Trophoblast cell (in vitro differentiated cells and primary cell): ENCODE data around the gene EAPP.
"Not testable (repeated sequence)": the region's sequence is repeated elsewhere in the genome, so short reads cannot be mapped to it uniquely, and the experiment has no call there.

ENCODE experiments used
- DNase-seq, 2 donors: peaks; one replicate each; pipeline ENCODE4 v3.0.0-alpha.2; 2016
- H2AFZ ChIP-seq: 2 replicates; pipeline ENCODE4 v1.6.1; 2013; ENCODE audit warnings: low read length, moderate library complexity, mild to moderate bottlenecking; ENCODE audit not compliant: insufficient read depth, poor library complexity
- H2AK5ac ChIP-seq: 2 replicates; pipeline ENCODE4 v1.6.1; 2013; ENCODE audit warnings: mild to moderate bottlenecking, low read length
- H2BK120ac ChIP-seq: 2 replicates; pipeline ENCODE4 v1.6.1; 2013; ENCODE audit warnings: low read length, mild to moderate bottlenecking, moderate library complexity; ENCODE audit not compliant: insufficient read depth, poor library complexity
- H2BK12ac ChIP-seq: 2 replicates; pipeline ENCODE4 v1.6.1; 2013; ENCODE audit warnings: mild to moderate bottlenecking, low read length, moderate library complexity
- H2BK5ac ChIP-seq: 2 replicates; pipeline ENCODE4 v1.6.1; 2013; ENCODE audit warnings: low read length, low read depth, moderate library complexity, mild to moderate bottlenecking; ENCODE audit not compliant: poor library complexity
- H3K14ac ChIP-seq: 2 replicates; pipeline ENCODE4 v1.6.1; 2013; ENCODE audit warnings: mild to moderate bottlenecking, low read length
- H3K18ac ChIP-seq: 2 replicates; pipeline ENCODE4 v1.6.1; 2013; ENCODE audit warnings: mild to moderate bottlenecking, low read length
- H3K23ac ChIP-seq: 2 replicates; pipeline ENCODE4 v1.6.1; 2013; ENCODE audit warnings: low read length
- H3K27ac ChIP-seq: 2 replicates; pipeline ENCODE4 v1.5.1; 2013; ENCODE audit warnings: low read depth, mild to moderate bottlenecking, inconsistent platforms, low read length, moderate library complexity
- H3K27me3 ChIP-seq: 2 replicates; pipeline ENCODE4 v1.6.1; 2013; ENCODE audit warnings: inconsistent platforms, mild to moderate bottlenecking, low read length, moderate library complexity; ENCODE audit not compliant: insufficient read depth
- H3K36me3 ChIP-seq, 2 experiments: 1 replicate in 1 of 2; 2 replicates in 1 of 2; pipeline ENCODE4 v1.6.1; 2013; ENCODE audit warnings: low read length in 2 of 2, mild to moderate bottlenecking in 2 of 2, moderate library complexity in 1 of 2; ENCODE audit not compliant: insufficient read depth in 2 of 2, control insufficient read depth in 1 of 2
- H3K4ac ChIP-seq: 2 replicates; pipeline ENCODE4 v1.6.1; 2013; ENCODE audit warnings: low read depth, mild to moderate bottlenecking, low read length, moderate library complexity
- H3K4me1 ChIP-seq, 2 experiments: 1 replicate in 1 of 2; 2 replicates in 1 of 2; pipeline ENCODE4 v1.6.1; 2013; ENCODE audit warnings: low read length in 2 of 2, mild to moderate bottlenecking in 2 of 2, moderate library complexity in 1 of 2; ENCODE audit not compliant: insufficient read depth in 2 of 2, control insufficient read depth in 1 of 2
- H3K4me2 ChIP-seq: 2 replicates; pipeline ENCODE4 v1.6.1; 2013; ENCODE audit warnings: inconsistent platforms, mild to moderate bottlenecking, low read length, moderate library complexity
- H3K4me3 ChIP-seq: 2 replicates; pipeline ENCODE4 v1.5.1; 2013; ENCODE audit warnings: mild to moderate bottlenecking, low read depth, low read length, inconsistent platforms
- H3K79me1 ChIP-seq: one replicate; pipeline ENCODE4 v1.6.1; 2013; ENCODE audit warnings: low read length
- H3K79me2 ChIP-seq: 2 replicates; pipeline ENCODE4 v1.6.1; 2013; ENCODE audit warnings: low read length, mild to moderate bottlenecking; ENCODE audit not compliant: control insufficient read depth, insufficient read depth, poor library complexity
- H3K9ac ChIP-seq: 2 replicates; pipeline ENCODE4 v1.6.1; 2013; ENCODE audit warnings: mild to moderate bottlenecking, low read length
- H3K9me3 ChIP-seq: 2 replicates; pipeline ENCODE4 v1.6.1; 2013; ENCODE audit warnings: low read depth, mild to moderate bottlenecking, control low read depth, inconsistent platforms, low read length; ENCODE audit not compliant: insufficient read depth
- H4K12ac ChIP-seq: 2 replicates; pipeline ENCODE4 v1.6.1; 2013; ENCODE audit warnings: low read depth, mild to moderate bottlenecking, low read length, moderate library complexity
- H4K8ac ChIP-seq: 2 replicates; pipeline ENCODE4 v1.6.1; 2013; ENCODE audit warnings: low read depth, mild to moderate bottlenecking, low read length, moderate library complexity
- H4K91ac ChIP-seq: one replicate; pipeline ENCODE4 v1.6.1; 2013; ENCODE audit warnings: low read depth, mild to moderate bottlenecking, low read length, moderate library complexity
- WGBS: extraction: QIAGEN DNeasy Blood & Tissue Kit; methylation state at CpG from one replicate; pipeline ENCODE4 v1.1.7; 2013; ENCODE audit warnings: missing lambda C conversion rate; ENCODE audit not compliant: insufficient read length, insufficient coverage; ENCODE audit errors: extremely low coverage; 5-methylcytosine and 5-hydroxymethylcytosine counted together

EAPP gene

GRCh38 chr14:34549276-34549966 is 9.9 kb upstream of the EAPP start:
- H4K12ac ChIP-seq, H2AFZ ChIP-seq, H3K4me1 ChIP-seq, H3K79me2 ChIP-seq, H2AK5ac ChIP-seq, H3K79me1 ChIP-seq, H3K14ac ChIP-seq, H3K18ac ChIP-seq, H3K4me2 ChIP-seq, H2BK12ac ChIP-seq, H2BK5ac ChIP-seq, H3K36me3 ChIP-seq, H3K23ac ChIP-seq, H4K8ac ChIP-seq, H3K9ac ChIP-seq, H4K91ac ChIP-seq, H3K9me3 ChIP-seq, H3K27me3 ChIP-seq, H3K4ac ChIP-seq, DNase-seq, H3K4me3 ChIP-seq, H3K27ac ChIP-seq, H2BK120ac ChIP-seq: not testable (repeated sequence)
- no CpG with 5 or more reads among the region's 19 CpGs for WGBS

- Histone ChIP-seq H3K27ac (no peak overlapping the region), H3K79me2 (no peaks in the 10 kb centered on the region), H4K8ac (no peak overlapping the region), H3K36me3 (no peaks in the 10 kb centered on the region), H2BK12ac (no peak overlapping the region), H3K9me3 (no peaks in the 10 kb centered on the region), H2BK120ac (no peak overlapping the region), H3K14ac (no peak overlapping the region), H3K4me3 (no peak overlapping the region), H2AFZ (no peak overlapping the region), H3K27me3 (no peaks in the 10 kb centered on the region), H3K79me1 (no peaks in the 10 kb centered on the region), H2AK5ac (no peak overlapping the region), H3K23ac (no peak overlapping the region), H3K4me1 (no peaks in the 10 kb centered on the region), H3K4me2 (no peak overlapping the region), H3K9ac (no peak overlapping the region), H3K4ac (no peak overlapping the region), H2BK5ac (no peak overlapping the region), H3K18ac (no peak overlapping the region), H4K91ac (no peak overlapping the region), H4K12ac (no peak overlapping the region)
- DNase-seq = no peak
- no CpG with 5 or more reads among the region's 14 CpGs for WGBS
Measured at GRCh38 chr14:34548472-34548981, 9.0 kb upstream of the EAPP start.

- no CpG with 5 or more reads among the region's 16 CpGs for WGBS
- not testable (repeated sequence) for H3K79me1 ChIP-seq
Measured at GRCh38 chr14:34547136-34547520, 7.6 kb upstream of the EAPP start.

GRCh38 chr14:34546272-34547135 is 7.0 kb upstream of the EAPP start:
- not testable (repeated sequence) for H3K27ac ChIP-seq, H3K9me3 ChIP-seq, H3K14ac ChIP-seq, H4K8ac ChIP-seq, H3K79me2 ChIP-seq, H3K79me1 ChIP-seq, DNase-seq, H3K23ac ChIP-seq, H2BK120ac ChIP-seq, H3K4ac ChIP-seq, H3K4me2 ChIP-seq, H4K12ac ChIP-seq, H3K36me3 ChIP-seq, H3K18ac ChIP-seq, H2BK12ac ChIP-seq, H3K4me1 ChIP-seq, H2BK5ac ChIP-seq, H2AK5ac ChIP-seq, H3K4me3 ChIP-seq, H2AFZ ChIP-seq, H3K27me3 ChIP-seq, H4K91ac ChIP-seq, H3K9ac ChIP-seq
- no CpG with 5 or more reads among the region's 68 CpGs for WGBS

More at GRCh38 chr14:34547136-34547520, 7.6 kb upstream of the EAPP start:
- H3K18ac ChIP-seq, H4K91ac ChIP-seq, H3K27me3 ChIP-seq, H3K4me3 ChIP-seq, H3K36me3 ChIP-seq, H2AFZ ChIP-seq, H2BK5ac ChIP-seq, H3K79me2 ChIP-seq, H2BK12ac ChIP-seq, DNase-seq, H3K4me1 ChIP-seq, H3K27ac ChIP-seq, H3K9ac ChIP-seq, H3K9me3 ChIP-seq, H2AK5ac ChIP-seq, H3K4ac ChIP-seq, H3K4me2 ChIP-seq, H3K14ac ChIP-seq, H4K8ac ChIP-seq, H3K23ac ChIP-seq, H4K12ac ChIP-seq, H2BK120ac ChIP-seq: not testable (repeated sequence)
